HepG2 (cell line): ENCODE measurements around the gene KRABD2.

ENCODE experiments used
- ATF1 ChIP-seq: IDR thresholded peaks from 2 replicates; pipeline ENCODE4 v1.6.1; 2016; ENCODE audit warnings: mild to moderate bottlenecking, control low read depth
- FOSL2 ChIP-seq: sonication (generic); formaldehyde crosslinking; IDR thresholded peaks from 2 replicates; pipeline ENCODE4 v1.4.0; 2020; ENCODE audit warnings: missing genetic modification reagents
- HMGXB4 ChIP-seq, 2 experiments: sonication (generic) in 1 of 2; formaldehyde crosslinking in 1 of 2; IDR thresholded peaks; 2 replicates each; pipeline versions ENCODE4 v1.4.0 to v1.6.1; 2018 to 2020; ENCODE audit warnings: missing genetic modification reagents in 2 of 2, borderline replicate concordance in 1 of 2, low read depth in 1 of 2, mild to moderate bottlenecking in 1 of 2, missing biosample characterization in 1 of 2
- POLR2A ChIP-seq, 2 experiments: IDR thresholded peaks; 2 replicates each; pipeline ENCODE4 v1.6.1; 2011; ENCODE audit warnings: low read depth in 2 of 2, low read length in 2 of 2, mild to moderate bottlenecking in 1 of 2, moderate library complexity in 1 of 2; ENCODE audit not compliant: insufficient read depth in 1 of 2
- SIN3B ChIP-seq: fragments of 150-350 bp; IDR thresholded peaks from 2 replicates; pipeline ENCODE4 v1.6.1; 2014; ENCODE audit warnings: low read length
- TFDP2 ChIP-seq: sonication (generic); formaldehyde crosslinking; IDR thresholded peaks from 2 replicates; pipeline ENCODE4 v1.4.0; 2020; ENCODE audit warnings: missing genetic modification reagents
- ZBTB25 ChIP-seq: IDR thresholded peaks from 2 replicates; pipeline ENCODE4 v1.6.1; 2018; ENCODE audit warnings: missing genetic modification reagents
- ZBTB26 ChIP-seq: IDR thresholded peaks from 2 replicates; pipeline ENCODE4 v1.6.1; 2016; ENCODE audit warnings: missing compliant biosample characterization, missing genetic modification reagents, borderline replicate concordance
- ZBTB34 ChIP-seq: sonication (generic); formaldehyde crosslinking; IDR thresholded peaks from 2 replicates; pipeline ENCODE4 v1.8.0; 2022; ENCODE audit warnings: mild to moderate bottlenecking, missing genetic modification reagents
- ZBTB40 ChIP-seq, 2 experiments: fragments of 450-650 bp in 1 of 2; sonication (generic) in 1 of 2; formaldehyde crosslinking in 1 of 2; IDR thresholded peaks; 2 replicates each; pipeline versions ENCODE4 v1.6.1 to v1.8.0; 2016 to 2022; ENCODE audit warnings: antibody characterized with exemption in 1 of 2, mild to moderate bottlenecking in 1 of 2, missing genetic modification reagents in 1 of 2
- ZNF83 ChIP-seq: sonication (generic); formaldehyde crosslinking; IDR thresholded peaks from 2 replicates; pipeline ENCODE4 v1.4.0; 2020; ENCODE audit warnings: missing genetic modification reagents, mild to moderate bottlenecking, borderline replicate concordance
- ZNF850 ChIP-seq: sonication (generic); formaldehyde crosslinking; conservative IDR thresholded peaks from 2 replicates; pipeline ENCODE4 v1.9.0; 2021; ENCODE audit warnings: mild to moderate bottlenecking, missing genetic modification reagents

The KRABD2 gene

GRCh38 chr17:8383143-8383822, 6.8 kb upstream of the KRABD2 start, which contains the start of gene RPL26 (continued):
- TF ChIP-seq ZBTB40 (IDR thresholded peaks at IDR 0.05) = no peak
- 0 out of 2 replicates have a peak, but pooled peaks have one; percentile 53 for TF ChIP-seq ZBTB40 (CRISPR knock-in tag; IDR thresholded peaks at IDR 0.05)
- TF ChIP-seq SIN3B = 0 out of 2 replicates have a peak, but pooled peaks have one; percentile 65
- peak; percentile 97 to 98 for TF ChIP-seq HMGXB4 (CRISPR knock-in tag; IDR thresholded peaks at IDR 0.05; ENCODE audit: borderline replicate concordance in 1 of 2, low read depth in 1 of 2)
- TF ChIP-seq FOSL2 (CRISPR knock-in tag) = peak; percentile 43; the same call in 1 of the 2 replicates
- no peak for TF ChIP-seq ZNF83 (CRISPR knock-in tag)
- TF ChIP-seq ZNF850 = no peak; the same call in 1 of the 2 replicates
- TF ChIP-seq ATF1 (CRISPR knock-in tag) = peak; percentile 77
- TF ChIP-seq ZBTB34 (CRISPR knock-in tag) = no peak
- TF ChIP-seq TFDP2 (CRISPR knock-in tag) = peak; percentile 68
- peak; percentile 96 to 97 for TF ChIP-seq POLR2A (IDR thresholded peaks at IDR 0.05; ENCODE audit: insufficient read depth in 1 of 2, low read depth in 2 of 2, low read length in 2 of 2)
- no peak for TF ChIP-seq ZBTB26
- TF ChIP-seq ZBTB25 (CRISPR knock-in tag) = 0 out of 2 replicates have a peak, but pooled peaks have one; percentile 32
